HFF-Myc (cell line): ENCODE data around the gene ILK.

Experiments
- DNase-seq: peaks from one replicate; pipeline ENCODE4 v3.0.0-alpha.2; 2011; ENCODE audit warnings: low read depth; ENCODE audit errors: extremely low read depth
- H3K4me3 ChIP-seq: replicated peaks from 2 replicates; pipeline ENCODE4 v1.5.1; 2011; ENCODE audit warnings: low read depth, mild to moderate bottlenecking, control low read depth, low read length
- CTCF ChIP-seq: IDR thresholded peaks from 2 replicates; pipeline ENCODE4 v1.5.1; 2012; ENCODE audit warnings: mild to moderate bottlenecking, low read depth, low read length, control low read depth; ENCODE audit errors: missing control alignments

ILK gene

GRCh38 chr11:6559369-6559768, 44.2 kb upstream of the ILK start:
- no peak overlapping the region for H3K4me3 ChIP-seq
- DNase-seq, result no peak
- no peak for TF ChIP-seq CTCF

- no peak for TF ChIP-seq CTCF
- DNase-seq, result no peak
- H3K4me3 ChIP-seq, result no peak overlapping the region
These were observed 42.3 kb upstream of the ILK start for GRCh38 chr11:6561288-6561687.

GRCh38 chr11:6563121-6563619, 40.4 kb upstream of the ILK start:
- no peak for DNase-seq
- H3K4me3 ChIP-seq, result no peak overlapping the region
- no peak for TF ChIP-seq CTCF

GRCh38 chr11:6563667-6564066, 39.9 kb upstream of the ILK start:
- no peak overlapping the region for H3K4me3 ChIP-seq
- no peak for DNase-seq
- TF ChIP-seq CTCF, result no peak

- no peak overlapping the region for H3K4me3 ChIP-seq
- TF ChIP-seq CTCF, result no peak
- no peak for DNase-seq
These were observed 38.2 kb upstream of the ILK start for GRCh38 chr11:6565325-6565724.

GRCh38 chr11:6565988-6566703, 37.4 kb upstream of the ILK start:
- no peak for TF ChIP-seq CTCF
- no peak for DNase-seq
- H3K4me3 ChIP-seq, result no peak overlapping the region
